Measurements from ENCODE around the gene DIDO1. TPM values are rescaled to one million over a fixed set of nuclear protein-coding genes. Genes with fewer than 3 reads are reported as not detected.

Gene DIDO1
- total and polyA plus RNA-seq, 2 of the 13 experiments (the other 11 are each of a cell fraction or from before 2014, with no cell fraction given), result 75.0 to 75.1 TPM

GRCh38 chr20:62920039-62920645 is 6.2 kb downstream of the DIDO1 start (continued):
- TF ChIP-seq FUBP1 (CRISPR knock-in tag; IDR thresholded peaks at IDR 0.05; ENCODE audit: borderline replicate concordance), result peak; percentile 33; the same call in 1 of the 2 replicates
- TF ChIP-seq YEATS2 (CRISPR knock-in tag; IDR thresholded peaks at IDR 0.05; ENCODE audit: borderline replicate concordance), result 0 out of 2 replicates have a peak, but pooled peaks have one; percentile 3
- TF ChIP-seq CBX5 (CRISPR knock-in tag; IDR thresholded peaks at IDR 0.05; ENCODE audit: borderline replicate concordance), result 0 out of 2 replicates have a peak, but pooled peaks have one; percentile 15
- peak; percentile 19 for TF ChIP-seq TEAD3 (CRISPR knock-in tag; optimal IDR thresholded peaks at IDR 0.05; ENCODE audit: borderline replicate concordance)
- TF ChIP-seq ZNF18 (CRISPR knock-in tag; IDR thresholded peaks at IDR 0.05; ENCODE audit: insufficient replicate concordance), result no peak
- TF ChIP-seq ZNF335 (CRISPR knock-in tag; IDR thresholded peaks at IDR 0.05), result 0 out of 2 replicates have a peak, but pooled peaks have one; percentile 4
- TF ChIP-seq SP4 (CRISPR knock-in tag; IDR thresholded peaks at IDR 0.05), result 0 out of 2 replicates have a peak, but pooled peaks have one; percentile 15
- no peak for TF ChIP-seq RBM39 (IDR thresholded peaks at IDR 0.05; ENCODE audit: low read depth, low read length, poor library complexity, severe bottlenecking)
- 0 out of 2 replicates have a peak, but pooled peaks have one; percentile 40 for TF ChIP-seq KDM5B (CRISPR knock-in tag; IDR thresholded peaks at IDR 0.05; ENCODE audit: borderline replicate concordance)
- 0 out of 2 replicates have a peak, but pooled peaks have one; percentile 36 for TF ChIP-seq PAF1 (CRISPR knock-in tag; IDR thresholded peaks at IDR 0.05)
- TF ChIP-seq SNAPC2 (CRISPR knock-in tag; IDR thresholded peaks at IDR 0.05), result 0 out of 2 replicates have a peak, but pooled peaks have one; percentile 30

Measured in HepG2 (cell line).